Neural cell (in vitro differentiated cells): ENCODE measurements around the gene PLCH1. TPM values are rescaled to one million over a fixed set of nuclear protein-coding genes. Genes with fewer than 3 reads are reported as not detected.
A peak's percentile ranks its signal among the peaks of the same experiment; 100 is the strongest.

Experiments used
- H2AFZ ChIP-seq: fragments of 200-600, 300-800 bp; sonication (generic), shearing (Covaris generic); 2 replicates; pipeline ENCODE4 v1.6.0; 2014; ENCODE audit warnings: low read depth, mild to moderate bottlenecking, antibody characterized with exemption, low read length, moderate library complexity
- H3F3A ChIP-seq: fragments of 200-600 bp; shearing (Covaris generic); 2 replicates; pipeline ENCODE4 v1.6.1; 2016; ENCODE audit warnings: mild to moderate bottlenecking, moderate library complexity, mixed read lengths, antibody characterized with exemption, low read length; ENCODE audit not compliant: insufficient read depth, poor library complexity, severe bottlenecking
- H3K27ac ChIP-seq: fragments of 200-600, 300-800 bp; sonication (generic), shearing (Covaris generic); 2 replicates; pipeline ENCODE4 v1.5.1; 2014; ENCODE audit warnings: mild to moderate bottlenecking, low read length, moderate library complexity
- H3K27me3 ChIP-seq: fragments of 300-800, 200-600 bp; sonication (generic), shearing (Covaris generic); 2 replicates; pipeline ENCODE4 v1.6.0; 2014; ENCODE audit warnings: mild to moderate bottlenecking, low read depth, low read length, moderate library complexity; ENCODE audit not compliant: insufficient read depth
- H3K36me3 ChIP-seq: fragments of 300-800, 200-600 bp; sonication (generic), shearing (Covaris generic); 2 replicates; pipeline ENCODE4 v1.5.1; 2014; ENCODE audit warnings: mild to moderate bottlenecking, antibody characterized with exemption, low read length, moderate library complexity; ENCODE audit not compliant: insufficient read depth
- H3K4me2 ChIP-seq: fragments of 300-800, 200-600 bp; sonication (generic), shearing (Covaris generic); 2 replicates; pipeline ENCODE4 v1.6.0; 2014; ENCODE audit warnings: mild to moderate bottlenecking, low read length
- H3K4me3 ChIP-seq: fragments of 300-800, 200-600 bp; sonication (generic), shearing (Covaris generic); 2 replicates; pipeline ENCODE4 v1.5.1; 2014; ENCODE audit warnings: mild to moderate bottlenecking, low read length, moderate library complexity
- H3K79me2 ChIP-seq: fragments of 200-600 bp; shearing (Covaris generic); replicated peaks from 2 replicates; pipeline ENCODE4 v1.6.0; 2014; ENCODE audit warnings: mild to moderate bottlenecking, low read length, moderate library complexity; ENCODE audit not compliant: insufficient read depth
- H3K9ac ChIP-seq: fragments of 300-800, 200-600 bp; sonication (generic), shearing (Covaris generic); 2 replicates; pipeline ENCODE4 v1.6.1; 2016; ENCODE audit warnings: mild to moderate bottlenecking, low read length, mixed read lengths
- H3K9me2 ChIP-seq: fragments of 200-600 bp; shearing (Covaris generic); 2 replicates; pipeline ENCODE4 v1.6.1; 2016; ENCODE audit warnings: mild to moderate bottlenecking, low read length, mixed read lengths; ENCODE audit not compliant: insufficient read depth
- H3K9me3 ChIP-seq: fragments of 200-600, 300-800 bp; sonication (generic), shearing (Covaris generic); 2 replicates; pipeline ENCODE4 v1.6.1; 2016; ENCODE audit warnings: mild to moderate bottlenecking, mixed run types, low read length, moderate library complexity, mixed read lengths
- H4K20me1 ChIP-seq: fragments of 200-600 bp; shearing (Covaris generic); 2 replicates; pipeline ENCODE4 v1.6.1; 2016; ENCODE audit warnings: mild to moderate bottlenecking, mixed run types; ENCODE audit not compliant: insufficient read depth
- CTCF ChIP-seq: fragments of 450-650 bp; IDR thresholded peaks from 2 replicates; pipeline ENCODE4 v1.5.1; 2014; ENCODE audit warnings: antibody characterized with exemption, mild to moderate bottlenecking, moderate library complexity; ENCODE audit not compliant: poor library complexity, severe bottlenecking
- EP300 ChIP-seq: fragments of 450-650 bp; conservative IDR thresholded peaks from 2 replicates; pipeline ENCODE4 v1.6.1; 2014; ENCODE audit warnings: antibody characterized with exemption, mild to moderate bottlenecking, moderate library complexity; ENCODE audit not compliant: poor library complexity, severe bottlenecking
- EZH2 ChIP-seq: fragments of 200-600, 300-800 bp; shearing (Covaris generic), sonication (generic); IDR thresholded peaks from 2 replicates; pipeline ENCODE4 v1.6.1; 2014; ENCODE audit warnings: antibody characterized with exemption, low read length, borderline replicate concordance, mild to moderate bottlenecking; ENCODE audit not compliant: insufficient read depth, poor library complexity, severe bottlenecking
- MXI1 ChIP-seq: fragments of 450-650 bp; conservative IDR thresholded peaks from 2 replicates; pipeline ENCODE4 v1.6.1; 2014; ENCODE audit warnings: antibody characterized with exemption, mild to moderate bottlenecking; ENCODE audit not compliant: poor library complexity, severe bottlenecking
- POLR2AphosphoS5 ChIP-seq: IDR thresholded peaks from 2 replicates; pipeline ENCODE4 v1.6.1; 2012
- RAD21 ChIP-seq: fragments of 450-650 bp; conservative IDR thresholded peaks from 2 replicates; pipeline ENCODE4 v1.6.1; 2014; ENCODE audit warnings: antibody characterized with exemption, mild to moderate bottlenecking, moderate library complexity
- SMC3 ChIP-seq: fragments of 450-650 bp; conservative IDR thresholded peaks from 2 replicates; pipeline ENCODE4 v1.6.1; 2014; ENCODE audit warnings: antibody characterized with exemption, mild to moderate bottlenecking, moderate library complexity; ENCODE audit not compliant: poor library complexity
- TAF1 ChIP-seq: IDR thresholded peaks from 2 replicates; pipeline ENCODE4 v1.6.1; 2012; ENCODE audit warnings: low read depth
- polyA plus RNA-seq: library from polyadenylated mRNA; depleted of rRNA; stranded (reverse); fragments of >200 nt; gene quantifications from 2 replicates; pipeline ENCODE4 v1.2.3, GENCODE V29; 2014
- TF ChIP-seq, protein P1 (sequence below): IDR thresholded peaks from 2 replicates; pipeline ENCODE4 v1.6.1; 2012; ENCODE audit warnings: borderline replicate concordance

PLCH1 gene
- polyA plus RNA-seq, 1 donor from 2014 or later = 13.5 TPM

DNA sequence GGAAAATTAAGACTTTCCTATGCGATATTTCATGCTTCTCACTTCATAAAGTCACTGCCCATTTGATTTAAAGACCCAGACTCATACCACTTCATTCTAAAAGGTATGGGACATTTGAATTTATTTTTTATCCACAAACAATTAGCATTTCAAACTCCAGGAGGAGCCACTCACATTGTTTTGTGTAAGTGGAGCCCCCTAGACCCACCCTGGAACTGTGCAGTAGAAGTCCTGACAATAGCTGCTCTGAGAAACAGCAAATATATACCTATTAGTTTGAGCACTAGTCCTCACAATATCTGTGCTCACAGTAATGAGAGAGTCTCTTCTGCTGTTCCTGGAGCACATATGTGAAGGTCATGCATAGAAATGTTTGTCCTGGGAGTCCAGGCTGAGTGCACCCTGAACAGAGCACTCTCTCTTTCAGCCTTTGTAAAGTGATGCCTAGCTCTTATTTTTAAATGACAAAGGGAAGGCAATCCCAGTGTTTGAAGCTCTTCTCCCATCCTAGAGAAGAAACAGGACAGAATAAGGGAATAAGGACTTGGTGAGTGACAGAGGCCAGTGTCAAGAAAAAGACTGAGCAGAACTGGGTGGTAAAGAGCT, 323.9 kb downstream of the PLCH1 start:
- no peak overlapping the region for H2AFZ ChIP-seq
- no peak overlapping the region for H3K9ac ChIP-seq
- H3K9me2 ChIP-seq = no peaks in the 10 kb centered on the region
- H3K27ac ChIP-seq = peak overlapping the region; percentile 24
- H3K9me3 ChIP-seq = no peaks in the 10 kb centered on the region
- no peaks in the 10 kb centered on the region for H3K27me3 ChIP-seq
- H3F3A ChIP-seq = no peaks in the 10 kb centered on the region
- TF ChIP-seq CTCF = peak; percentile 39
- TF ChIP-seq POLR2AphosphoS5 = no peak
- H3K36me3 ChIP-seq = no peaks in the 10 kb centered on the region
- H3K79me2 ChIP-seq = no peaks in the 10 kb centered on the region
- no peak overlapping the region for H3K4me2 ChIP-seq
- no peaks in the 10 kb centered on the region for H4K20me1 ChIP-seq
- no peak overlapping the region for H3K4me3 ChIP-seq

DNA sequence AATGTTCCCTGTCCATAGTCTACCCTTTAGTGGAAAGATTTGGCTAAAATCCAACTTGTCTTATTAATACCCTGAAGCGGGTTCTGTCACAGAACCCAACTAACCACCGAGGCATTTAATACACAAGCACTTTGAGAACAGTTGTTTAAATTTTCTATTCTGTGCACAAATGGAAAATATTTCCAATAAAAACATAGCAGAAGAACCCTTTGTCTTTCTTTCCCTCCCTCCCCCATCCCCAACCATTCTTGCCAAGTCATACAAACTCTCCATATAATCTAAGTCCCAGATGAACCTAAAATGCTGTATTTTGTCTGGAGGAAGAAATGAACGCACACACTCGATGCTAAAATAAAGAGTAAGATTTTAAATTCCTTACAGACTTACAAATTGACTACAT, 324.5 kb downstream of the PLCH1 start:
- no peaks in the 10 kb centered on the region for H3K36me3 ChIP-seq
- no peaks in the 10 kb centered on the region for H4K20me1 ChIP-seq

More for the DNA sequence above, 324.5 kb downstream of the PLCH1 start:
- Histone ChIP-seq H3K27ac (no peak overlapping the region), H3K9me3 (no peaks in the 10 kb centered on the region), H3K4me2 (no peak overlapping the region), H2AFZ (no peak overlapping the region), H3K9ac (no peak overlapping the region), H3K9me2 (no peaks in the 10 kb centered on the region), H3K79me2 (no peaks in the 10 kb centered on the region), H3F3A (no peaks in the 10 kb centered on the region), H3K27me3 (no peaks in the 10 kb centered on the region), H3K4me3 (no peak overlapping the region)
- TF ChIP-seq POLR2AphosphoS5 = no peak
- no peak for TF ChIP-seq CTCF
- TF ChIP-seq EP300 = no peak
- TF ChIP-seq, protein P1, sequence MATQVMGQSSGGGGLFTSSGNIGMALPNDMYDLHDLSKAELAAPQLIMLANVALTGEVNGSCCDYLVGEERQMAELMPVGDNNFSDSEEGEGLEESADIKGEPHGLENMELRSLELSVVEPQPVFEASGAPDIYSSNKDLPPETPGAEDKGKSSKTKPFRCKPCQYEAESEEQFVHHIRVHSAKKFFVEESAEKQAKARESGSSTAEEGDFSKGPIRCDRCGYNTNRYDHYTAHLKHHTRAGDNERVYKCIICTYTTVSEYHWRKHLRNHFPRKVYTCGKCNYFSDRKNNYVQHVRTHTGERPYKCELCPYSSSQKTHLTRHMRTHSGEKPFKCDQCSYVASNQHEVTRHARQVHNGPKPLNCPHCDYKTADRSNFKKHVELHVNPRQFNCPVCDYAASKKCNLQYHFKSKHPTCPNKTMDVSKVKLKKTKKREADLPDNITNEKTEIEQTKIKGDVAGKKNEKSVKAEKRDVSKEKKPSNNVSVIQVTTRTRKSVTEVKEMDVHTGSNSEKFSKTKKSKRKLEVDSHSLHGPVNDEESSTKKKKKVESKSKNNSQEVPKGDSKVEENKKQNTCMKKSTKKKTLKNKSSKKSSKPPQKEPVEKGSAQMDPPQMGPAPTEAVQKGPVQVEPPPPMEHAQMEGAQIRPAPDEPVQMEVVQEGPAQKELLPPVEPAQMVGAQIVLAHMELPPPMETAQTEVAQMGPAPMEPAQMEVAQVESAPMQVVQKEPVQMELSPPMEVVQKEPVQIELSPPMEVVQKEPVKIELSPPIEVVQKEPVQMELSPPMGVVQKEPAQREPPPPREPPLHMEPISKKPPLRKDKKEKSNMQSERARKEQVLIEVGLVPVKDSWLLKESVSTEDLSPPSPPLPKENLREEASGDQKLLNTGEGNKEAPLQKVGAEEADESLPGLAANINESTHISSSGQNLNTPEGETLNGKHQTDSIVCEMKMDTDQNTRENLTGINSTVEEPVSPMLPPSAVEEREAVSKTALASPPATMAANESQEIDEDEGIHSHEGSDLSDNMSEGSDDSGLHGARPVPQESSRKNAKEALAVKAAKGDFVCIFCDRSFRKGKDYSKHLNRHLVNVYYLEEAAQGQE = no peak
- TF ChIP-seq TAF1 = no peak
- no peak for TF ChIP-seq RAD21
- no peak for TF ChIP-seq MXI1
- TF ChIP-seq EZH2 = no peak
- TF ChIP-seq SMC3 = no peak
